Mesodermal cell (in vitro differentiated cells): ENCODE results near the gene FOXC1.

Source experiments
- H3K27ac ChIP-seq: 2 replicates; pipeline ENCODE4 v1.7.0; 2013; ENCODE audit warnings: mild to moderate bottlenecking, low read depth, low read length, moderate library complexity; ENCODE audit not compliant: severe bottlenecking
- H3K36me3 ChIP-seq: 2 replicates; pipeline ENCODE4 v1.7.1; 2013; ENCODE audit warnings: mild to moderate bottlenecking, low read length, moderate library complexity; ENCODE audit not compliant: control insufficient read depth, insufficient read depth
- H3K4me1 ChIP-seq: one replicate; pipeline ENCODE4 v1.7.1; 2013; ENCODE audit warnings: mild to moderate bottlenecking, low read length; ENCODE audit not compliant: insufficient read depth, control insufficient read depth, poor library complexity, severe bottlenecking
- H3K4me3 ChIP-seq: 2 replicates; pipeline ENCODE4 v1.7.0; 2013; ENCODE audit warnings: low read length, control low read depth, mild to moderate bottlenecking; ENCODE audit not compliant: insufficient read depth, poor library complexity, severe bottlenecking; ENCODE audit errors: extremely low read depth
- H3K9me3 ChIP-seq: 2 replicates; pipeline ENCODE4 v1.7.1; 2013; ENCODE audit warnings: mild to moderate bottlenecking, low read length, moderate library complexity; ENCODE audit not compliant: control insufficient read depth
- WGBS, 2 experiments: methylation state at CpG; one replicate each; pipeline ENCODE4 v1.1.5; 2013; ENCODE audit warnings: missing lambda C conversion rate in 2 of 2; ENCODE audit not compliant: insufficient coverage in 2 of 2; 5-methylcytosine and 5-hydroxymethylcytosine counted together

The FOXC1 gene

DNA sequence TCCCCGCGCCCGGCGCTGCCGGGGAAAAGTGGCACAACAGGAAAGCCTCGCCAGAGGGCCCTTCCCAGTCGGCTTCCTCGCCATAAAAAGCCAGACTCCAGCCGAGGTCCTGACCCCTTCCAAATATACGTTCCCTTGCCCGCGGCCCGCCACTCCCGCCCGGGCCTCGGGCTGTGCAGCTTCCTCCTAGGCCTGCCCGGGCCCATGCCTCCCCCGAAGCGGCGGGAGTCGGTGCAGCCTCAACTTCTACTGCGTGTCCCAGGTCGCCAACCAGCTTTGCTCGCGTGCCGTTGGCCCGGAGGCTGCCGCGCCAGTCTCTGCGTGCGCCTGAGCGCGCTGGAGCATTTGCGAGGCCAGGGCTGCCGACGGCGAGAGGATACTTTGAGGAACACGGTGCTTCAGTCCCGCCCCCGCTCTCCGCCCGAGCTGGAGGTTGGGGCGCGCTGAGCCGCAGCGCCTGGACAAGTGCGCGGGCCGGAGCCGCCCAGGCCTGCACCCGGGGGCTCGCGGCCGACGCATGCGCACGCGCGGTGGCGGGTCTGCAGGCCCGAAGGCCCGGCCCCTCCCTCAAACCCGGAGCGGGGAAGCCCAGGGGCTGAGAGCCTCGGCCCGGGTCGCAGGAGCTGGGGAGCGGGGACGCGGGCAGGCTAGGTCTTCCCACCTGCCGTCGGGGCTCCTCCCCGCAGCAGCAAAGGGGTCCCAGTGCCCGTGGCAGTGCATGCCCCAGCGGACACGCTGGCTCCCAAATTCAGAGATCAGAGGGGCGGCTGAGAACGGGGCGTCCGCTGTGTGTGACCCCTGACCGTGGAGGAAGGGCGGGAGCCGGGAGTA, 10.2 kb downstream of the FOXC1 start:
- Histone ChIP-seq H3K4me3 (no peak overlapping the region), H3K4me1 (peaks cover 3% of the 10 kb centered on the region), H3K27ac (no peak overlapping the region), H3K36me3 (no peaks in the 10 kb centered on the region), H3K9me3 (no peaks in the 10 kb centered on the region)
- 3 to 7% methylated on average over 54 to 76 of the region's 83 CpGs for WGBS, 2 experiments

DNA sequence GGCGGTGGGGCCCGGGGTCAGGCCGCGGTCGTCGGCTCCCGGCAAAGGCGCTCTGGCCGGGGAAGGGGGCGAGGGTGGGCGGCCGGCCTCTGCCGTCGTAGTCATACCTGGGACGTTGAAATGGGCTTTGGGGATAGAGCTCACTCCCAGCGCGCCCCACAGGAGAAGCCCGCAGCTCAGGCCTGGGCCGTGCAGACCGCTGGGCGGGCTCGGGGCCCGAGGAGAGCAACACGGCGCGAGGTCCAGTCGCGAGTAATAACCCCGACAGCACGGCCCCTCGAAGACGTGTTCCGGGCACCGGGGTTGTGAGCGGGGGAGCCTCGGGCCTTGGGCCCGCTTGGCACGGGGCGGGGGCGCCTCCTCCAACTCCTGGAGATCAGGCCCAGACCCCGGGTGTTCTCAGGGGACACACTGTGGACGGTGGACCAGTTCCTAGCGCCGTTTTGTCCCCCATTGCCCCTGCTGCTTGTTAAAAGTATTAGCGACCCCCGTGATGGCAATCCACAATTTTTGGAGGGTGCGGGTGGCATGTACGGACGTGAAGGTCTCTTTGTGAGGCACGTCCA, 10.9 kb downstream of the FOXC1 start:
- H3K36me3 ChIP-seq: no peaks in the 10 kb centered on the region
- H3K4me1 ChIP-seq: peaks cover 3% of the 10 kb centered on the region
- H3K27ac ChIP-seq: no peak overlapping the region
- H3K4me3 ChIP-seq: no peak overlapping the region
- no peaks in the 10 kb centered on the region for H3K9me3 ChIP-seq
- WGBS, 2 experiments: 17 to 22% methylated on average over 39 to 40 of the region's 50 CpGs

DNA sequence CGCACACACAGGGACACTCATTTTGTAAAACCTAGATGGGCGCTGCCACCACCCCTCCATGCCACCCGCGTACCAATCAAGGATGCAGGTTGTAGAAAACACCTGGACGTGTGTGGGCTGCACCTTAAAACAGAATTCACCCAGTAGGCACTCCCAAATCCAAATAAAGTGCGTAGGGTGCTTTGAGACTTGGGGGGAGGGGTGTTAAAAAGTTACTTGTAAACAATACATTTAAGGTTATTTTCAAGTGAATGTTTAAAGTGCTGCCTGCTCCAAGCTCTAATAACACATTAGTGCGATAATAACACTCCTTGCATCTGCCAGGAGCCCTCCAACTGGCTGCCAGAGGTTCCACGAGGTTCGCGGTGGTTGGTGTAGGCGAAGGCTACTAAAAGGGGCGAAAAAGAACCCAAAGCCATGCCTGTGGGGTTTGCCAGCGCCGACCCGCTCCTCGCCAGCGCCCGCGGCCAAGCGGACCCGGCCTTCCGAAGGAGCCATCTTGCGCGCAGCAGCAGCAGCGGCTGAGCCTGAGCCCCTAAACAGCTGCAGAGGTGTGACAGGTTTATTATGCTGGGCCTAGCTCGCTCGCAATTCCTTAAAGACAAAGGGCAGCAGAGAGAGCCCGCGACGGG, 11.5 kb downstream of the FOXC1 start:
- H3K27ac ChIP-seq: no peak overlapping the region
- peaks cover 3% of the 10 kb centered on the region for H3K4me1 ChIP-seq
- H3K36me3 ChIP-seq: no peaks in the 10 kb centered on the region
- WGBS, 2 experiments: 19 to 22% methylated on average over 15 to 22 of the region's 30 CpGs
- H3K4me3 ChIP-seq: no peak overlapping the region
- H3K9me3 ChIP-seq: no peaks in the 10 kb centered on the region

DNA sequence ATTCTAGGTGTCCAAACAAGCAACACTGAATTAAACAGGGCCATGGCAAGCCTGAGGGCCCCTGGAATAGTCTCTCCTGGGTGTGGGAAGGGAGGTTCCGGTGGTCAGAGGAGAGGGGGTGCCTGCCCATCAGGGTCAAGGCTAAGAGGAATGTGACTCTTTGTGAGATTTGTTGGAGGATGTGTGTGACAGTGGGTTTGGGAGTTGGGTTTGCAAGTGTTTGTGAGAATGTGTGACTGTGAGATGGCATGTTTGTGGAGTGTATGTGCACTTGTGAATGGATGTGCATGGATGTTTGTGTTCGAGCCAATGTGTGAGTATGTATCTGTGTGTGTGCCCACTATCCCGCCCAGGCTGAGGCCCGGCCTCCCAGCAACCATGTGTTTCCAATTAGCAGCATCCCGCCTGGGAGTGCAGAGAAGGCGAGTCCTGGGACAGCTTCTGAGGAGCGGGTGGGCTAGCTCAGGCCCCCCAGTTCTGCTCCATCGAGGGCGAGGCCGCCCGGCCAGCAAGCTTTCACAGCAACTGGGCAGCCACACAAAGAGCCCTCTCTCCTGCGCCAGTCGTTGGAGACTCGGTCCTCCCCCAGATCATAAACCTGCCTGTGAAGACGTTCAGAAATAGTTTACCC, 12.6 kb downstream of the FOXC1 start:
- H3K4me1 ChIP-seq: peaks cover 3% of the 10 kb centered on the region
- no peak overlapping the region for H3K4me3 ChIP-seq
- no peaks in the 10 kb centered on the region for H3K36me3 ChIP-seq
- 64 to 70% methylated on average over 9 to 14 of the region's 15 CpGs for WGBS, 2 experiments
- H3K9me3 ChIP-seq: no peaks in the 10 kb centered on the region
- no peak overlapping the region for H3K27ac ChIP-seq

DNA sequence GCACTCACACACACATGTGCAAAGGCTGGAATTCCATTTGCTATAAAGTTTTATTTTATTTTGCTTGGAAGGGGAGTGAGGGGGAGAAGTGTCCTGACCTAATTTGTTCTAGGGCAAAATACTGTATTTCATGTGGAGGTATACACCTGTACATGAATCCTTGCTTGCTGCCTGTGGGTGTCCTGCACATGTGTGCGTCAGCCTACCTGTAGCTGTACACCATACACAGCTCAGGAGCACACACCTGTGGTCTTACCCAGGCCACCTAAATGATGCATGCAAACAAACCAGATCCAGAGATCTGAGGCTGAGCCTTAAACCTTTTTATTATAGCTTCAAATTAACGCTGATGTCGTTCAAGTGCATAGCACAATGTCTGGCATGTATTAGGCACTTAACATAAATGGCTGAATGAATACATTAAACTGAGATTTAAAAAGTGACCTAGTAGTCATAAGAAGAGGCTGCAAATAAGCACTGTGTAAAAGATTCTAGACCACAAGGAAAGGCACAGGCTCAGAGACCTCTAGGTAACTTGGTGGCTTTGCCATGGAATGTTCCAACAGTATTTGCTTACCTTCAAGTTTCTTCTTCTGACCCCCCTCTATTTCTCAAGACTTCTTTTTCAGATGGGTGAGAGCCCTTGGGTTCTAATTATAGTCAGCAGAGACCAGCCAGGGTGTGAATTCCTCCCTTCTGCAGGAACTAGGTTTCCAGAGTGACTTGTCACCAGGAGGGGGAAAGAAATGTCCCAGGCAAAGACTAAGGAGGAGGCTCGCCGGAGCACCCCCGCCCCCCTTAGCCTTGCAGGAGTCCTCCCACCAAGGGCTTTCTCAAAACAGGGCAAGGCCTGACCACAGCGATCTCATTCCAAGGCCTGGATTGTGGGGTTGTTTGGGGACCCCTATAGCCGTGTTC, 13.4 kb downstream of the FOXC1 start:
- no peaks in the 10 kb centered on the region for H3K36me3 ChIP-seq
- no peak overlapping the region for H3K4me3 ChIP-seq
- no peaks in the 10 kb centered on the region for H3K9me3 ChIP-seq
- peaks cover 3% of the 10 kb centered on the region for H3K4me1 ChIP-seq
- 22 to 34% methylated on average over 4 to 6 of the region's 8 CpGs for WGBS, 2 experiments
- H3K27ac ChIP-seq: no peak overlapping the region

DNA sequence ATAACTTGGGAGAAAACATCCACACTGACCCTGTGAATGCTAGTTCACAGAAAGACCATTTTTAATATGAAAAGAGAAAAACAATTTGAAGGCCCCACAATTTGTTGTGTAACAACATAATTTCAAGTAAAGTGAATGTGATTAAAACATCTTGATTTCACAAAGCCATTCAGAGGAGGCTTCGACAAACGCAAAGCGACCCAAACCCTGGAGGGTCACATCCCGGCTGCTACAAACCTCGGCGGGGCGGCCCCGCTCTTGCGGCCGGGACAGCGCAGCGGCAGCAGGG, 14.0 kb downstream of the FOXC1 start:
- Histone ChIP-seq H3K4me3 (no peak overlapping the region), H3K27ac (no peak overlapping the region), H3K36me3 (no peaks in the 10 kb centered on the region), H3K4me1 (peaks cover 3% of the 10 kb centered on the region), H3K9me3 (no peaks in the 10 kb centered on the region)
- 1 to 6% methylated on average over 7 to 12 of the region's 12 CpGs for WGBS, 2 experiments

DNA sequence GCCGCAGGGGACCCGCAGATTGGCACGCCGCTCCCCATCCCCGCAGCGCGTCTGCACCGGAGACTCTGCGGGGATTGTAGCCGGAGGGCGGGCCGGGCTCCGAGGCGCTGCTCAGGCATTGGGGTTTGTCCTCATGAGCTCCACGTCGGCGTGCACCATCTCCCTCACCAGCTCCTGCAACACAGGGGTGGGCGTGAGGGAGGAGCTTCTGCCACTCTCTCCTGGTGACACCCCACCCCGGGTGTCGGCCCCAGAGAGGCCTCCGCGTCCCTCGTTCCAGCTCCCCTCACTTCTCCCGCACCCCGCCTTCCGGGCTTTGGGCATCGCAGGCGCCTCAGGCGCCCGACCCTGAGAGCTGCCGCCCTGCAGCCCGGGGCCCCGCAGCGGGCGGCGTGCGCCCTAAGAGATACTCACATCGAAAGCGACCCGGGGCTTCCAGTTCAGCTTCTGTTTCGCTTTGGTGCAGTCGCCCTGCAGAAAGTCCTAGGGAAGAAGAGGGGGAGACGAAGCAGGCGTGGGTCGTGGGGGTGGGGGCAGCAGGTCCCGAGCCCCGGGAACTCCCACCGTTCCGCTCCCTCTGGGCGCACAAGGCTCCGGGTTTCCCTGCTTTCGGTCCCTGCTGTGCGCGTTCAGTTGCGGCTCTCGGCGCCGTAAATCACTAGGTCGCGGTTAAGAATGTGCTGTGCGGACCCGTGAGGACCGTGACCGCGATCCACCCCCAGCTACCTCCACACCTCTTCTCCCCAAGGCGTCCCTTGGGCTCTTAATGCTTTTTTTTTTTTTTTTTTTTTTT, 14.5 kb downstream of the FOXC1 start:
- Histone ChIP-seq H3K4me3 (peak overlapping the region; percentile 31), H3K36me3 (no peaks in the 10 kb centered on the region), H3K9me3 (no peaks in the 10 kb centered on the region), H3K27ac (no peak overlapping the region), H3K4me1 (peaks cover 3% of the 10 kb centered on the region)
- 1% methylated on average over 49 to 59 of the region's 66 CpGs for whole genome bisulfite sequencing, 2 experiments

DNA sequence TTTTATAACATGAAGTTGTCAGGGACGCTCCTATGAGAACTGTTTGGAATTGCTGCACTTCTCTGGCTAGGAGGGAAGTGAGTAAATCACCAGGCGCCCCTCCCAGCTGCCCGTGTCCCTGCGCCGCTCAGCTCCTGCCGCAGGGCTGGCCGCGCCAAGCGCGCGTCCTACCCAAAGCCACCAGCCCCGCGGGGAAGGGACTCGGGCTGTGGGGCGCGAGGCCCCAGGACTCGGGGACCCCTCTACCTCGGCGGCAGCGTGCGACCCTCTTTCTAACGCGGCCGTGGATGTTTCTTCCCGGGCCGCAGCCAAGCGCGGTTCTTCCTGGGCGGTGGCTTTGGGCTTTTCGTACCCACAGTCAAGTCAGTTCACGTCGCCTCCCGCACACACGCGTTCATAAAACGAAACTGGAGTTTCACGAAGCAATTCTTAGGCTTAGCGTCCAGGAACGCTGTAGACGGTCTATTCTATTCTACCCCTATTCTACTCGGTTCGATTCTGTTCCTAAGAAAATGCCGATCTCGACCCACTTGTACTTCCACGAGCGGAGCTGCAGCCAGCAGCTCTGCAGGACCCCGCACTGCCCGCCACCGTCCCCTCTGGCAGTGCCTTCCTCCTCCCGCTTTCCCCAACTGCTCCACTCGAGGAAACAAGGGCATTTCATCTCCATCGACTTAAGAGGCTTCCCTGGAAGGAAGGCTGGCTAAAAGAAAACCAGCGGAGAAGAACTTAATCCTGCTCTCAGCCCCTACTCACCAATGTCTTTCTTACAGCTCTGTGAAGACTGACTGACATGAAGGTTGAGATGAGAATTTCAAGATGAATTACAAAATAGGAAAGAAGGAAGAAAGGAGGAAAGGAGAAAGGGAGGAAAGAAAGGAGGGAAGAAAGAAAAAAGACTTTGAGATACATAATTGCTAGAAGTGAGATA, 15.4 kb downstream of the FOXC1 start:
- Histone ChIP-seq H3K9me3 (no peaks in the 10 kb centered on the region), H3K27ac (no peak overlapping the region), H3K4me1 (peaks cover 3% of the 10 kb centered on the region), H3K36me3 (no peaks in the 10 kb centered on the region), H3K4me3 (peak overlapping the region; percentile 31)
- WGBS, 2 experiments: 3% methylated on average over 40 to 43 of the region's 53 CpGs

DNA sequence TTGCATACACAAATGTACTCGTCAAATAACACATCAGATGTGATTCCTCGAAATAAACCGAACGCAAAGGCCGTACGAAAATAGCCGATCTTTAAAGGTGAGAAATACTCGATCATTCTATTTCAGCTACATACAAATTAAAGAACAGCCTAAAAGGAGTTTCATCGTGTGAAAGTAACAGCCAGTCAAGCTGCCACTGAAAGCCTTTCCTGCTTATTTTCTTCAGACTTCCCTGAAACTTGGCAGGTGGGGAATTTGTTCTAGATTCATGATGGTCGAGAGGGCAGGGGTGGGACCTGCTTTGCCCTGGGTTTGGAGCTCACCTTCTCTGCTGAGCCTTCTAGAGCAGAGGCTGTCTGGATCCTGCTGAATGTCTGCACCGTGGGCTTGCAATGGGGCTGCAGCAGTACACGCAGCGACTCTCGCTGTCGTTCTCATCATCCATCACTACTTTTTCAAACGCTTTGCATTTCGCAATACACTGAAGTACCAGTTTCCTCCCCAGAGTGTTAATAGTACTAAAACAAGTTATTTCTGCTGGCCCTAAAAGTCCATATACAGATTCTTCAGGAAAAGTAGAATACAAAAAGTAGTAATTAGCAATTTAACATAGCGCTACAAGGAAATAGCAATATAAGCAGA, 16.2 kb downstream of the FOXC1 start:
- no peak overlapping the region for H3K27ac ChIP-seq
- H3K4me3 ChIP-seq: no peak overlapping the region
- WGBS, 2 experiments: 18 to 35% methylated on average over 8 to 14 of the region's 18 CpGs
- peaks cover 3% of the 10 kb centered on the region for H3K4me1 ChIP-seq
- no peaks in the 10 kb centered on the region for H3K36me3 ChIP-seq
- H3K9me3 ChIP-seq: no peaks in the 10 kb centered on the region
